Hematopoietic multipotent progenitor cell (in vitro differentiated cells): ENCODE results near the gene MIOS. TPM values are rescaled to one million over a fixed set of nuclear protein-coding genes. Genes with fewer than 3 reads are reported as not detected.
A peak's percentile ranks its signal among the peaks of the same experiment; 100 is the strongest.
"Not testable (repeated sequence)": the region's sequence is repeated elsewhere in the genome, so short reads cannot be mapped to it uniquely, and the experiment has no call there.

ENCODE experiments used
- DNase-seq, 3 donors: peaks; one replicate each; pipeline ENCODE4 v3.0.0-alpha.2; 2011 to 2015; ENCODE audit warnings: low read depth in 2 of 3, low spot score in 2 of 3
- total RNA-seq: library from RNA; depleted of rRNA; stranded (reverse); fragments of >200 nt; gene quantifications from one replicate; pipeline ENCODE4 v1.2.3, GENCODE V29; 2012

MIOS gene
- total RNA-seq, 1 donor, result 40.1 TPM

- DNase-seq, result no peak
Observed at GRCh38 chr7:7554021-7554432, 12.7 kb upstream of the MIOS start.

- DNase-seq, result no peak
Observed at GRCh38 chr7:7554649-7555575, 11.8 kb upstream of the MIOS start.

- no peak for DNase-seq
Observed at GRCh38 chr7:7556852-7557251, 9.8 kb upstream of the MIOS start.

GRCh38 chr7:7557252-7557651, 9.4 kb upstream of the MIOS start:
- DNase-seq, result no peak

- DNase-seq, result not testable (repeated sequence)
Observed at GRCh38 chr7:7561591-7561990, 5.1 kb upstream of the MIOS start.

- DNase-seq, result no peak
Observed at GRCh38 chr7:7562736-7563135, 3.9 kb upstream of the MIOS start.

- DNase-seq, result no peak
Observed at GRCh38 chr7:7563269-7563668, 3.4 kb upstream of the MIOS start.

GRCh38 chr7:7563813-7564212, 2.9 kb upstream of the MIOS start:
- no peak for DNase-seq

GRCh38 chr7:7564323-7564780, 2.3 kb upstream of the MIOS start:
- no peak for DNase-seq

- DNase-seq, result no peak
Observed at GRCh38 chr7:7565018-7565680, 1.5 kb upstream of the MIOS start.

GRCh38 chr7:7565746-7566650, 686 bp upstream of the MIOS start:
- DNase-seq, result no peak

GRCh38 chr7:7567898-7568531, 1.3 kb downstream of the MIOS start:
- no peak for DNase-seq

GRCh38 chr7:7568553-7568952, 1.9 kb downstream of the MIOS start:
- DNase-seq, result no peak

GRCh38 chr7:7569081-7569527, 2.4 kb downstream of the MIOS start:
- DNase-seq, result peak in 2 of 3 donors; percentile 26 to 43

GRCh38 chr7:7569615-7570014, 2.9 kb downstream of the MIOS start:
- no peak for DNase-seq

- DNase-seq, result no peak
Observed at GRCh38 chr7:7570584-7570983, 3.9 kb downstream of the MIOS start.

GRCh38 chr7:7573701-7574100, 7.0 kb downstream of the MIOS start:
- DNase-seq, result no peak

- DNase-seq, result no peak
Observed at GRCh38 chr7:7576344-7576743, 9.7 kb downstream of the MIOS start.

GRCh38 chr7:7577888-7578287, 11.2 kb downstream of the MIOS start:
- peak in 1 of 3 donors; percentile 38 for DNase-seq

GRCh38 chr7:7579638-7580037, 13.0 kb downstream of the MIOS start:
- no peak for DNase-seq
